Activated CD4-positive, alpha-beta T cell treated with anti-CD3 and anti-CD28 coated beads, Interleukin-2, amount 50 U/mL, for 1 hour (primary cell): Measurements from ENCODE around the gene KDELR1.

Experiments
- DNase-seq: peaks from one replicate; pipeline ENCODE4 v3.0.0-alpha.2; 2020

KDELR1 gene

GRCh38 chr19:48370955-48371354 is 20.4 kb downstream of the KDELR1 start:
- DNase-seq, result no peak

GRCh38 chr19:48368936-48369335 is 22.4 kb downstream of the KDELR1 start:
- no peak for DNase-seq

DNA sequence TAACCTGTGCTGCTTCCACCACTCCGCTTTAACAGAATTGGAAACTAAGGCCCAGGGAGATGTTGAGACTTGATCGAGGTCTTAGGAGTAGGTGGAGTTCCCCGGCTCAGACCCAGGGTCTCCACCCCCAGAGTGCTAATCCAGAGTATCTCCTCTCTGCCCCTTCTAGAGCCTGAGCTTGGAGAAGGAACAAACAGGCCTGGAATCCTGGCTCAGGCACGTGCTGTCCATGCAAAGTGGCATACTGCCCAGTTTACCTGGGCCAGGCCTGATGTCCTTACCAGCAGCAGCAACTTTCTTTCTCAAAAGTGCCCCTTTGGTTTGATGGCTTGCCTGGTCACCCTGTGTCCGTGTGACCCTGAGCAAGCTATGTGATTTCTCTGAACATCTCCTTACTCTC is 23.5 kb downstream of the KDELR1 start:
- no peak for DNase-seq

GRCh38 chr19:48365602-48366001 is 25.7 kb downstream of the KDELR1 start:
- DNase-seq, result no peak

DNA sequence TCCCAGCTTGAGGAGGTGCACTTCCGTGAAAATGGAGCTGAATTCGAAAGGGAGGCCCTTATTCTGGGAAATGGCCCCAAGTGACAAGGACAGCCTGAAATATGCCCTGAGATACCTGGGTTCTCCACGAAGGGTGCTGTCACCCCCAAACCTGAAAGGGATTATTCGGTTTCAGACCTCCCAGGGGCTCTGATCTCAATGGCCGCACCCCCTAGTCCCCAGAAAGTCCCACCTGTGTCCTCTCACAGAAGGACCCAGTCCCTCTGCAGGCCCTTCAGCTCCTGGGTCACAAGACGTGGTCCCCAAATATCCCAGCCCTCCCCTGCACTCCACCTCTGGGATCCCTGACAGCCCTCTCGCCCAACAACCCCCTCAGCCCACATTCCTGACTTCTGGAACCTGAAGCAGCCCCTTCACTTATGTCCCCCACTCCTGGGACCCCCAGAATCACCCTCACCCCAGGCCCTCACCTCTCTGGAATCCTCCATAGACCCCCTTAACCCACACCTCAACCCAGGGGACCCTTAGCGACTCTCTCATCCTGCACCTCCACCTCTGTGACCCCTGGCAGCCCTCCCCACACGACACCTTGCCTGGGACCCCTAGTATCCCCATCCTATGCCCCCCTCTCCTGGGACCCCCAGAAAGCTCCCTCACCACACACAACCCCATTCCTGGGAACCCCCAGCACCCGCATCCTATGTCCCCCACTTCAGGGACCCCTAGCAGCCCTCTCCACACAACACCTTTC is 26.6 kb downstream of the KDELR1 start:
- no peak for DNase-seq

DNA sequence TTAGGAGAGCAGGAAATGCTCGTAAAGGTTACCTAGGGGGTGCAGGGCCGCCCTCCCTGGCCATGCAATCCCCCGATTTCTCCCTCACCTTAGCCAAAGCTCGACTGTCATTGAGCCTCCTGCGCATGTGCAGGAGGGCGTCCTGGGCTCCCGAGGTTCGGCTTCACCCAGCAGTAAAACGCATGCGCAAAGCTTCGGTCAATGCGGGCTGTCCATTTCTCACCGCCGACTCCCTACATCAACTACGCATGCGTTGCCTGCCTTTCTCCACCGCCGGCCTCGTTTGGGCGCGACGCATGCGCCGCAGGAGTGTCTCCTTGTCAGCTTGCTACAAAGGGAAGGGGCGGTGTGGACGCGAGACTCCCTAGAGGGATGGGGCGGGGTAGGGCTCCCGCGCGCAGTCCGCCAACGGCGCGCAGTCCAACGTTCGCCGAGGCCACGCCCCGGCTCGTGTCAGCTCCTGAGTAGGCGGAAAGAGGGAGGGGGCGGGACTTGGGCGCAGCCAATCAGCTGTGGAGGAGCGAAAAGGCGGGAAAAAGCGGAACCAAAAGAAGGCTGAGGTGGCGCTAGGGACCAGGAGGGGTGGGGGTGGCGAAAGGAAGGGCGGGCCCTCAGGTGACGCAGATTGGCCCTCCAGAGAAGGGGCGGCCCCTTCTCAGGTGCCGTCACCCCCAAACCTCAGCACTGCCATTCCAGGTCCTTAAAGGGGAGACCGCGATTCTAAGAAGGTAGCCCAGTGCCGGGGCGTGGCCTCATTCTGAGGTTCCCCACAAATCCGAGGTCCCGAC is 27.3 kb downstream of the KDELR1 start, which contains the start of the genes SYNGR4 and TMEM143:
TSS of gene SYNGR4 (plus strand) at position 558 of the 788 bp plus-strand sequence. CDS start 1,476 bp downstream, outside the sequence.
TSS of gene TMEM143 (minus strand) at position 131 of the 788 bp plus-strand sequence. CDS start at position 111, 20 bp downstream.
- DNase-seq, result peak; percentile 97

- no peak for DNase-seq
These were observed 27.9 kb downstream of the KDELR1 start for GRCh38 chr19:48363500-48363809.

DNA sequence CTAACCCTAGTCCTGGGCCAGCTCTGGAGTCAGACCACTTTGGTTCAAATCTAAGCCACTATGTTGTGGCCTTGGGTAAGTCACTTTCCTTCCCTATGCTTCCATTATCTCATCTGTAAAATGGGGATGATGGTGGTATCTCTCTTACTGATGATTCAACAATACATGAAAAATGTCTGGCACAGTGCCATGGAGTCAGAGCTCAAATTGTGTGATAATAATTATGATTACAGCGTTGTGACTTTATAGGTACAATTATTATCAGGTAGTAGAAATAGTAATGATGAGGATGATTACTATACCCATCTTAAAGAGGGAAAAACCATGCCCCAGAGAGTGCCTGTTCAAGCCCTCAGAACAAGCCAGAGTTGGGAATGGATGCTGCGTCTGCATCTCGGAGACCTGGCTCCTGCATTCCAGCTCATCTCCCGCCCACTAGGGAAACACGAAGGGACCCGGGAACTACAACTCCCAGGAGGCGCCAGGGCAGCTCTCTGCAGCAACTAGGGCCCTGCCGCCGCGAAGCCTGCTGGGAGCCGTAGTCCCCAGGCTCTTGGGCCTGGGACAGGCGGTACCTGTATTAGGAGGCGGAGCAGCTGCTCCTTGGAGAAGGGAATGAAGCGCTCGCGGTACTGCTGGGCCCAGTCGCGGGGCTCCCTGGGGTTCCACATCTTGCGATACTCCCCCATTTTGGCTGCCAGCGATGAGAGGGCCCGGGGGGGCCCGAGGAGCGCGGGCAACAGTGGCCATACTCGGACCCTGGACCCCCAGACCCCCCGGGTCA is 28.4 kb downstream of the KDELR1 start:
- DNase-seq, result peak; percentile 87

- DNase-seq, result no peak
These were observed 29.4 kb downstream of the KDELR1 start for GRCh38 chr19:48361912-48362311.

DNA sequence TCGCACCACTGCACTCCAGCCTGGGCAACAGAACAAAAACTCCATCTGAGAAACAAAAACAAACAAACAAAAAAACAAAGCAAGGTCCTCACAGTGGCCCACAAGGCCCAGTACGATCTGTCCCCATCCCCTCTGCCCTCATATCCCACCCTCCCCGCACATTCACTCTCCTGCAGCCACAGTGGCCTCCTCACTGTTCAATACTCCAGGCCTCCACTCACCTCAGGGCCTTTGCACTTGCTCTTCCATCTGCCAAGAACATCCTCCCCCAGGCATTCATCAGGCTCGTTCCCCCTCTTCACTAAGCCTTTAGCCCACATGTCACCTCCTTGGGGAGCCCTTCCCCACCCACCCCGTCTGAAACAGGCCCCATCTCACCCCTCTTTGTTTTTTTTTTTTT is 32.2 kb downstream of the KDELR1 start:
- DNase-seq, result no peak

DNA sequence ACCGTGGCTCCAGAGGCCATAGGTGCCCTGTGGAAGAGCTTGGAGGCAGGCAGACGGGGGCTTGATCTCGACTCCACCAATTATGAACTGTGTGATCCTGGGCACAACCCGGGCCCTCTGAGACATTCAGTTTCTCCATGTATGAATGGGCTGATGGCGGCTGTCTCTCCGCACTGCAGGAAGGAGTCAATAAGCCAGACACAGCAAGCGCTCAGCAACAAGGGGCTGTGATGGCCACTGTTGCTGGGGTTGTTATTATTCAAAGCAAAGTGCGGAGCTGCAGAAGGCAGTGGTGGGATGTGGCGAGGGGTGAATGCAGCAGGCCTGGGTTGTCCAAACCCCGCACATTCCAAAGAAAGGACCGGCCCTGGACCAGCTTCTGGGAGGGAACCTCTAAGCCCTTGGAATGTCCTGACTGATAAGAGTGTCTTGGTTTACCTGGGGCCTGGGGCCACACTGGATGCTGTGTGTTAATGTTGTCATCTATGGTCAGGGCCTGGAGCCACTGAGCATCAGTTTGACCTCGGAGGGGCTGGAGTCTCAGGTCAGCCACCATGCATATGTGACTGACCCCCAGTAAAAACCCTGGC is 35.9 kb downstream of the KDELR1 start:
- DNase-seq, result no peak

DNA sequence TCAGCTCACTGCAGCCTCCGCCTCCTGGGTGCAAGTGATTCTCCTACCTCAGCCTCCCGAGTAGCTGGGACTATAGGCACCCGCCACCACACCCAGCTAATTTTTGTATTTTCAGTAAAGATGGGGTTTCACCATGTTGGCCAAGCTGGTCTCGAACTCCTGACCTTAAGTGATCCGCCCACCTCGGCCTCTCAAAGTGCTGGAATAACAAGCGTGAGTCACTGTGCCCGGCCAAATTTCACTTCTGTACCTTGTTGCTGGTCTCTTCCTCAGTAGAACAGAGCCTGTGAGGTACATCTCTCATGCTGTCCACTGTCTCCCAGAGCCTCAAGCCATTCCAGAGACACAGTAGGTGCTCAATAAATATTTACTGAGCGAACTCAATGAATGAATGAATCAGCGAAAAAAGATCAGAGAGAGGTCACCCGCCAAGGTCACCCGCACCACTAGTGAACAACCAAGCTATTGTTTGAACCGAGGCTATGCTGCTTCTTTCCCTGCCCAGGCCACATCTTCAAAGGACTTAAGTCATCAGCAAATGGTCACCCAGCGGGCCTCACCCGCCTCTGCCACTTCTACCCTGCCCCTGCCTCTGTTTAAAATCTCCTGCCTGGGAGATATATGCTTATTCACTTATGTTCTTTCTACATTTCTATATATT is 36.9 kb downstream of the KDELR1 start:
- DNase-seq, result no peak

GRCh38 chr19:48353677-48354076 is 37.7 kb downstream of the KDELR1 start:
- DNase-seq, result no peak

GRCh38 chr19:48351341-48351752 is 40.0 kb downstream of the KDELR1 start:
- DNase-seq, result peak; percentile 82

- DNase-seq, result no peak
These were observed 40.5 kb downstream of the KDELR1 start for GRCh38 chr19:48350856-48351255.

- no peak for DNase-seq
These were observed 42.6 kb downstream of the KDELR1 start for GRCh38 chr19:48348737-48349136.

GRCh38 chr19:48348045-48348444 is 43.3 kb downstream of the KDELR1 start:
- DNase-seq, result no peak

- no peak for DNase-seq
These were observed 45.2 kb downstream of the KDELR1 start for GRCh38 chr19:48346191-48346590.

DNA sequence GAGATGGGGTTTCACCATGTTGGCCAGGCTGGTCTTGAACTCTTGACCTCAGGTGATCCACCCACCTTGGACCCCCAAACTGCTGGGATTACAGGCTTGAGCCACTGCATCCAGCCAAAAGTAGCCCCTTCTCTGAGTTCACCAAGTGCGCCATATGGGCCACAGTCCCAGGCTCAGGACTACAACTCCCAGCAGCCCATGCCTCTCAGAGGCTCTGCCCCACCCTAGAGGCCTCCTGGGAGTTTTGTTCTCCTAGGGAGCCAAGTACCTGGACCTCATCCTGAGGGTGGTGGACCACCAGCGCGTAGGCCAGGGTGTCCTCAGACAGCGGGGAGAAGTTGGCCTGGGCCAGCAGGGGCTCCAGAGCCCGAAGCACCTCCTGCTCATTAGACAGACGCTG is 46.5 kb downstream of the KDELR1 start:
- no peak for DNase-seq

GRCh38 chr19:48342841-48343540 is 48.4 kb downstream of the KDELR1 start:
- DNase-seq, result no peak

DNA sequence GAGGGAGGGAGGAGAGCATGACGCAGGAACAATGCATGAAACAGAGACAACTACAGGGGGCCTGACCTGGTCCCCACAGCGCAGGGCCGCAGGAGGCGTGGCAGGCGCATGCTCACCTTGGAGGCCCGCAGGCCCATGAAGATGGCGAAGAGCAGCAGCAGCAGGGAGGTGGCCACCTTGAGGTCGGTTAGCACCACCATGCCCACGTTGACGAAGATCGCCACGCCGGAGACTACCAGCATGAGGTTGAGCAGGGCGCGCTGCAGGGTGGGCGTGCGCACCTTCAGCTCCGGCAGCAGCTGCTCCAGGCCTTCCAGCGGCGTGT is 49.0 kb downstream of the KDELR1 start:
- DNase-seq, result no peak
